Measurements from ENCODE around the gene CHSY1. TPM values are rescaled to one million over a fixed set of nuclear protein-coding genes. Genes with fewer than 3 reads are reported as not detected.

The CHSY1 gene
- total and polyA plus RNA-seq, 10 of the 15 experiments (the other 5 are each of a cell fraction or from before 2014, with no cell fraction given) = 1.4 to 31.2 (median 10.5) TPM

DNA sequence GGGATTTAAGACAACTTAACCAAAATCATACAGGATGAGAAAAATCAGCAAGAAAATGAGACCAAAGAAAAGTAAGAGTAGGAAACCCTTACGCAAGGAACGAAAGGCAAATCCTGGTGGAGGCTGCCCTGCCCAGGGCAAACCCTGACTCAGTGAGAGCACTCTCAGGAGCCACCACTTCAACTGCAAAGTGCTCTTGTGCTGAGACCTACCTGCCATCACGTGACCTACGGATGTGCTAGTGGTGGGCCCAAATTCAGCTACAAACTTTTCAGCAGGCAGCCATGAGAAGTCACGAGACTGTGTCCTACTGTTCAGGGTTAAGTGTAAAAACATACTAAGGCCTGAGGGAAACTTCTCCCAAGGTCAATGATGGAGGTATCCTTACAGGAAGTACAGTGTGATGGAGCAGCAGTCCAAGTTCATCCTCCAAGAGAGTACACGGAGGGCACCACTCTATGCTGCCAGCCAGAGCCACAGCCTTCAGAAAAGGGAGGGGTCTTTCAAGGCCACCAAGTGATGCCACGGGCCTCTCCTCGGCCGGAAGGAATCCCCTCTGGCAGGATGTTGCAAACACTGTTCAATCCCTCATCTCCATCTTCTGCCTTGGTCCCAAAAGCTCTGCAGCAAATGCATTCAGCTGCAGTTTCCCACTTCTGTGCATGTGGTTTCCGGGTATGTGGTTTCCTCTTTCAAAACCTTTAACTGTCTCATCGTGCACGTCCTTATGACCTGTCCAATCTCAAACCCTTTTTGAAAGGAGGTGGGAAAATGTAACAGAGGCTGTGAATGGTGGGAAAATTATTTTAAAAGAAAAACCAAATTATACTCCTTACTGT, 9.5 kb downstream of the CHSY1 start (continued):
- TF ChIP-seq ZBED1 (IDR thresholded peaks at IDR 0.05; ENCODE audit: borderline replicate concordance) (no peak), CHD1 (IDR thresholded peaks at IDR 0.05; ENCODE audit: low read depth, low read length) (no peak), TCF7 (IDR thresholded peaks at IDR 0.05; ENCODE audit: borderline replicate concordance) (no peak), ESRRA (IDR thresholded peaks at IDR 0.05; ENCODE audit: low read length) (no peak), TARDBP (IDR thresholded peaks at IDR 0.05; ENCODE audit: borderline replicate concordance) (no peak), TCF12 (IDR thresholded peaks at IDR 0.05; ENCODE audit: low read depth, low read length) (no peak)
- TF ChIP-seq, protein P1, sequence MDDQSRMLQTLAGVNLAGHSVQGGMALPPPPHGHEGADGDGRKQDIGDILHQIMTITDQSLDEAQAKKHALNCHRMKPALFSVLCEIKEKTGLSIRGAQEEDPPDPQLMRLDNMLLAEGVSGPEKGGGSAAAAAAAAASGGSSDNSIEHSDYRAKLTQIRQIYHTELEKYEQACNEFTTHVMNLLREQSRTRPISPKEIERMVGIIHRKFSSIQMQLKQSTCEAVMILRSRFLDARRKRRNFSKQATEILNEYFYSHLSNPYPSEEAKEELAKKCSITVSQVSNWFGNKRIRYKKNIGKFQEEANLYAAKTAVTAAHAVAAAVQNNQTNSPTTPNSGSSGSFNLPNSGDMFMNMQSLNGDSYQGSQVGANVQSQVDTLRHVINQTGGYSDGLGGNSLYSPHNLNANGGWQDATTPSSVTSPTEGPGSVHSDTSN (IDR thresholded peaks at IDR 0.05; ENCODE audit: insufficient replicate concordance, low read depth, low read length) = no peak

DNA sequence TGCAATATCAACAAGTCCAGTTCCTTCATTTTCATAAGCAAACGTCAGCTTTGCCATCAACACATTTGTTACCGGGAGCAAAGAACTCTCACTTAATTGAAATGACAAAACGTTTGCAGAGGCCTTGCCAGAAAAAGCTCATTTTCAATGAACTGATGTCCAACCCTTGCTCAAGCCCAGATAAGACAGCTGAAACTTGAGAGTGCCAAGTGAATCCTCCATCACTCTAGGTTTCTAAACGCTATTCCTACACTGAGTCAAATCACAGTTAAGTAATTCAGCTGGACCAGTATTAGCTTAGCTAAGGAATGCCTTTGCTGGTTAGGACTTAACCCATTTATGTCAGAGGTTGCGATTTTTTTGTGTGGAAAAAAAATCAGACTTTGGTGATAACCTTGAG, 11.5 kb downstream of the CHSY1 start:
- in situ Hi-C loops (cut with MboI) (no loop called here), intact Hi-C loops (cut with micrococcal nuclease; ENCODE audit: unreplicated experiment) (no loop called here)
- ChIA-PET RAD21 (ENCODE audit: unreplicated experiment) (interaction anchor here (0.7 to 3.4 kb wide), 9 partner anchors 8 to 105 kb away, joined by 3 to 18 read pairs (median 5); partner anchors contain the start of gene CHSY1), CTCF (interaction anchor here (0.7 to 4.5 kb wide), 14 partner anchors 8 to 232 kb away, joined by 3 to 34 read pairs (median 4); no protein-coding TSS in a partner anchor), SMC1A (ENCODE audit: uncharacterized antibody, unreplicated experiment) (interaction anchor here (0.7 to 10.3 kb wide), 24 partner anchors 8 to 320 kb away, joined by 3 to 119 read pairs (median 5); no protein-coding TSS in a partner anchor), POLR2A (interaction anchor here (0.5 to 2.7 kb wide), 6 partner anchors 8 to 150 kb away, joined by 3 to 11 read pairs (median 6); partner anchors contain the start of gene CHSY1)
- H3K27me3 ChIP-seq (replicated peaks in 1 of 2; ENCODE audit: control insufficient read depth in 2 of 2, insufficient read depth in 2 of 2, low read length in 1 of 2) = no peaks in the 10 kb centered on the region
- H3K4me2 ChIP-seq (ENCODE audit: control insufficient read depth, insufficient read depth) = peak overlapping the region; percentile 74
- no TSS peak for BruUV-seq (replicated peaks)
- H3K9ac ChIP-seq (ENCODE audit: control insufficient read depth, insufficient read depth, low read length) = no peak overlapping the region
- peaks cover 83% of the 10 kb centered on the region for H3K79me2 ChIP-seq (ENCODE audit: control insufficient read depth, insufficient read depth, low read length)
- 83% methylated on average over 5 of the region's 5 CpGs for WGBS (ENCODE audit: insufficient coverage, insufficient replicate concordance, low lambda C conversion rate, missing lambda C conversion rate)
- no peak for DNase-seq (ENCODE audit: low read depth, low spot score)
- no peak overlapping the region for H3K27ac ChIP-seq (ENCODE audit: control insufficient read depth, insufficient read depth)
- H3K9me3 ChIP-seq (replicated peaks; ENCODE audit: control insufficient read depth, insufficient read depth, low read length) = peaks cover 2% of the 10 kb centered on the region; the same call in 1 of the 3 replicates
- no peak overlapping the region for H3K4me3 ChIP-seq
- peaks cover 40% of the 10 kb centered on the region for H3K4me1 ChIP-seq (ENCODE audit: control insufficient read depth, insufficient read depth, low read length)
- peaks cover 0 to 6% of the 10 kb centered on the region in 2 experiments; a peak in 2 of 4 replicates for H3K36me3 ChIP-seq (ENCODE audit: control insufficient read depth in 2 of 2, insufficient read depth in 2 of 2, low read length in 1 of 2)
- H2AFZ ChIP-seq (ENCODE audit: control insufficient read depth, low read depth, low read length) = no peak overlapping the region
- ATAC-seq = no peak
- H4K20me1 ChIP-seq (ENCODE audit: control insufficient read depth, insufficient read depth) = no peaks in the 10 kb centered on the region; the same call in 1 of the 2 replicates
- no peak for FAIRE-seq
- TF ChIP-seq SPI1 (IDR thresholded peaks at IDR 0.05; ENCODE audit: borderline replicate concordance, insufficient read depth, low read depth, low read length) (no peak), CBX3 (IDR thresholded peaks at IDR 0.05; ENCODE audit: borderline replicate concordance, low read depth) (no peak)

Data from GM12878 (cell line).